GM19035 (cell line): ENCODE measurements around the gene KSR2.
"Not testable (repeated sequence)": the region's sequence is repeated elsewhere in the genome, so short reads cannot be mapped to it uniquely, and the experiment has no call there.

Experiments used
- ATAC-seq: cut with Tn5 transposase; IDR thresholded peaks from one replicate; pipeline ENCODE4 v1.9.1; 2021; ENCODE audit not compliant: unreplicated experiment

Gene KSR2

DNA sequence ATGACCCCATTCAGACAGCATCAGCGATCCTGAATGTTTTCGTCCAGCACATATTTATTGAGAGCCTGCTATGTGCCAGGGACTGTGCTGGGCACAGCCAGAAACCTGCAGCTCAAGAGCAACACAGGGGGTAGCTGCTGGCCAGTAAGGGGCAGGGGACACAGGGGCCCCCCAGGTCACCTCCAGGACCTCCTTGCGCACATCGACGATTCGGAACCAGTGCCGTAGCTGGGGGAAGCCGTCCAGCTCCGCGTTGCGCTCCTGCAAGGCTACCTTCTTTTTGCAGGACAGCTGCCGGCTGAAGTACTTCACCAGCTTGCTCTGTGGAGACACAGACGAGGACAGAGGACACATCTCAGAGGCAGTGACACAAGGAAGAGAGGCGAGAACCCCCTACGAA lies 108.7 kb downstream of the KSR2 start:
- ATAC-seq: no peak

DNA sequence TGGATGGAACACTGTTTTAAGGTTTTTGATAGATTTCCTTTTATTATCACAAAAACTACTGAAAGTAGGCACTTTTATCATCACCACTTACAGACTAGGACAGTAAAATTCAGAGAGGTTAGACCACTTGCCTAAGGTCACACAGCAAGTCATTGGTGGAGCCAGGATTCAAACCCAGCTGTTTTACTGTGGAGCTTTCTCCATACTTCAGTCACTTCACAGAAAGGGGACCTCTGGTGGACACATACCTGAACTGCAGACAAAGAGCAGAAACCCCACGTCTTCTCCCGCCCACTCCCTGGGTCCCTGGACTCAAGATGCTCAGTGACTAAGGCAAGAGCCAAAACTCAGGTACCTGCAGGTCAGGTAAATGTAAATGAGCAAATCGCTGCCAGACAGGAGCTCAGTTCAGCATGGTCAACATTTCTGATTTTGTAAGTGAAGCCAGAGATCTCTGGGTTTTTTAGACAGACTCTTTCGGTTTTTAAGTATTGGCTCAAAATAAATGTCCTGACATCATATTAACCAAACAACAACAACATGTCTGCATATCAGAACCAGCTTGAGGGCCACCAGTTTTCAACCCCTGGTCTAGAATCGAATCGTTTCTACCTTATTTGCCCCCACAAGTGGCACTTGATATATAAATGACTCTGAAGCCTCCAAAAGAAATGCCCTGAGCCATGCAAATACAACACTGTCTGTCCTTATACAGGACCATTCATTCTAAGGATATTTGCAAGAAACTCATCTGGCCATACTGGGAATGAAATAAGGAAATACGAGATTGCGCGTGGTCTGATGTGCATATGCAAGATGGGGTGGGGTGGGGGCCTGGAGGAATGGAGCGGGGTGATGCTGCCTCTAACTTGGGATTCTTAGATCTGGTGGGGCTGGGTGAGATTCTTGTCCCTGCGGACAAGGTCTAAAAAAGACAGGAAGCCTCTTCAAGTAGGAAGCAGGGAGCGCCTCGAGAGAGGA lies 110.9 kb downstream of the KSR2 start:
- ATAC-seq: no peak

DNA sequence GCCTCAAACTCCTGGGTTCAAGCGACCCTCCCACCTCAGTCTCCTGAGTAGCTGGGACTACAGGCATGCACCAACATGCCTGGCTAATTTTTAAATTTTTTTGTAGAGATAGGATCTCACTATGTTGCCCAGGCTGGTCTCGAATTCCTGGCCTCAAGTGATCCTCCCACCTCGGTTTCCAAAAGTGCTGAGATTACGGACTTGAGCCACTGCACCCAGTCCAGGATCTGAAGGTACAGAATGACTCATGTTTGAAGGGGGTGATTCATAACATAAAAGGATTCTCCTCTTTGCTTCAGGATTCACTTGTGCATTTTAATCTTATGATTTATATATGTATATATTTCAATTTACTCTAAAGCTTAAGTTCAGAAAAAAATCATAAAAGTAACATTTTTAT lies 111.7 kb downstream of the KSR2 start:
- ATAC-seq: not testable (repeated sequence)

DNA sequence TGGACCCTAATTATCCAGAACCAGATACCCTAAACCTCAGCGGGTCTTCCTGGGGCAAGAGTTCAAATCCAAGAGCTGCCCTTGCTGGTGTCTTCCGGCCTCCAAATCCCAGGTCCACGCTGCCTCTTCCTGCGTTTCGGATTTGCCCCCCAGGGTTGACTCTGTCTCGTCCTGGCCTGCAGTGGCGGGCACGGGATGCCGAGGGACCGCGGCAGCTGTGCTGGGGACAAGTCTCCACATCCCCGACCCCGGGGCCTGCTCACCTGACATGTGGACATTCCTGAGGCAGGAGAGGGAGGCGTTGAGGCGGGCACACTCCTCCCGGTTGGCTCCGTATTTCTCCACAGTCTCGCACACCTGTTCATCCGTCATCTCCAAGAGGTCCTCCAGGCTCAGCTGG lies 113.6 kb downstream of the KSR2 start:
- ATAC-seq: no peak

DNA sequence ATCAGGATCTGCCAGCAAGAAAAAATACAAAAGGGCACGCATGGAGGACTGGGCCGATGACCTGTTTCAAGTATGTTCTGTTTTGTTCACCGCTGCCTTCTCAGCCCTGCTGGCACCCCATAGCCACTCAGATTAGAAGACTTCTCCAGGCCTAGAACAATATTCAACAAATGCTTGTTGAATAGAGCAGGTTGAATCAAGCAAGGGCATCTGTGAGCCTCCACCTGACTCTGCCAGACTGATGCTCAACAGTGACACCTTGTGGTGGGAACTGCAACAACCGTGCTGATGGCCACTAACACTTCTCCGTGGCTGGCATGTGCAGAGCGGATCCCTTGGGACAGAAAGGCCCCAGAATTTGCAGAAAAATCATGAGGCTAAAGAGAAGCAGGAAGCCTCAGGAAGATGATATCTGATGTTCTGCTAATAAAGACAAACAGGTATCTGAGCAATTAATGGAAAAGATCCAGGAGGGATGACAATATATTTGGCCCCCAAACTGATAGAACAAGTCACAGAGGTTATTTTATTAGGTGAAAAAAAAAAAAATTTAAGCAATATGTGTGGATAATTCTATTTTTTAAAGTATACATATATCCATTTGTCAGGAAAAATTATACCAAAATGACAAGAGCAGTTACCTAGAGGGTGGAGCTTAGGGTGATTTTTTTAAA lies 114.3 kb downstream of the KSR2 start:
- no peak for ATAC-seq

DNA sequence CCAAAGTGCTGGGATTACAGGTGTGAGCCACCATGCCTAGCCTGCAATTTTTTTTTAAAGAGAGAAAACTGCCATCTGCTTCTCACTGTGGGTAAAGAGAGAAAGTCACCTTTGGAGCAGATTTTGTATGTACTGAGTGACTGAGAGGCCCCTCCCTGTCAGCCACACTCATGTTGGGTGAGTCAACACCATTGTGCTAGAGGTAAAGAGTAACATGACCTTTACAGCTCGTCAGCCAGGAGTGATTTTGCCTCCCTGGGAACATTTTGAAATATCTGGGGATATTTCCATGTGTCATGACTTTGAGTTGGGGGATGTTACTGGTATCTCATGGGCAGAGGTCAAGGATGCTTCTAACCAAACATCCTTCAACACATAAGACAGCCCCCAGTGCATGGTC lies 115.2 kb downstream of the KSR2 start:
- no peak for ATAC-seq

DNA sequence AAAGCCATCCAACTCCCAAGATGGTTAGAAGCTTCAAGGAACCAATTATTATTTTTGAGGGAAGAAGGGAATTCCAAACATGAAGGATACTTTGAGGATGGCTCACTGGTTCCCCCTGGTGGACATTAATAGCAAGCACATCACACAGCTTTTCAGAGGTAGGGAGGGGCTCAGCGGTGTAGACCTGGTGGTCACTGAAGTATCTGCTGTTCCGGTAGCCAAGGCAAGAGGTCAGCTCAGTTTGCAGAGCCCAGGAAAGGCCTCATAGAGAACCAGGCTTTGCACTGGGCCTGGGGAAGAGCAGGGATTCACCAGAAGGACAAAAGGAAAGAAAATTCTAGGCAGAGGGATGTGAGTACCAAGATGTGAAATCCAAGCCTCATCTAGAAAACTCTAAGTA lies 118.7 kb downstream of the KSR2 start:
- no peak for ATAC-seq

DNA sequence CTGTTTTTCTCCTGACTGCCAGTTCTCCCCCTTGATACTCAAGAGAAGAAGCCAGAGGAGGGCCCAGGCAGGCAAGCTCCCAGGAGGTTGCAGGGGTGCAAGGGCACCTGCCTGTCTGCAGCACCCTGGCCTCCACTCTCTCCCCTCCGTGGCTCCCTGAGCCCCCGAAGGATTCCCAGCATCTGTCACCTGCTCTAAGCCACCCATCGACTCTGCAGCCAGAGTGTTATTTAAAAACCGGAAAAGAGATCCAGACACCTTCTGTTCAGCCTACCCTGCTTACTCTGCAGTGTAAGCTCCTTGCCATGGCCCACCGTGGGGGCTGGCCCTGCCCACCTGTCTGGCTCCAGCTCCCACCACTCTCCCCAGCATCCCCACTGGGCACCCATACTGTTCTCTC lies 121.4 kb downstream of the KSR2 start:
- ATAC-seq: no peak

DNA sequence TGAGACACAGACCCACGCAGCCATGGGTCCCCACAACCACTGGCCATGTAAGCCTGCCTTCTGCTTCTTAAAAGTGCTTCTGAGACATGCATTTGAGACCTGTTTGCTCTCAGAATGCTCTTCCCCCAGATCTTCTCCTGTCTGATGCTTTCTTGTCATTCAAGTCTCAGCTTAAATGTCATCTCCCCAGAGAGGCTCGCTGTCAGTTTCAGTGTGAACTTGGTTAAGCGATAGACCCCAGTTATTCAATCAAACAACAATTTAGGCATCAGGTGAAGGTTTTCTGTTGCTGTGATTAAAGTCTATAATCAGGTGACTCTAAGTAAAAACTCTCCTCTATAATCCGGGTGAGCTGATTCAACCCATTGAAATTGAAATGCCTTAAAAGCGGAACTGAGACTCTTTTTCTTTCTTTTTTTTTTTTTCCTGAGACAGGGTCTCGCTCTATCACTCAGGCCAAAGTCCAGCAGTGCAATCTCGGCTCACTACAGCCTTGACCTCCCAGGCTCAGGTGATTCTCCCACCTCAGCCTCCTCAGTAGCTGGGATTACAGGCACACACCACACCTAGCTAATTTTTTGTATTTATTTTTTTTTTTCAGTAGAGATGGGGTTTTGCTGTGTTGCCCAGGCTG lies 123.4 kb downstream of the KSR2 start:
- ATAC-seq: no peak

DNA sequence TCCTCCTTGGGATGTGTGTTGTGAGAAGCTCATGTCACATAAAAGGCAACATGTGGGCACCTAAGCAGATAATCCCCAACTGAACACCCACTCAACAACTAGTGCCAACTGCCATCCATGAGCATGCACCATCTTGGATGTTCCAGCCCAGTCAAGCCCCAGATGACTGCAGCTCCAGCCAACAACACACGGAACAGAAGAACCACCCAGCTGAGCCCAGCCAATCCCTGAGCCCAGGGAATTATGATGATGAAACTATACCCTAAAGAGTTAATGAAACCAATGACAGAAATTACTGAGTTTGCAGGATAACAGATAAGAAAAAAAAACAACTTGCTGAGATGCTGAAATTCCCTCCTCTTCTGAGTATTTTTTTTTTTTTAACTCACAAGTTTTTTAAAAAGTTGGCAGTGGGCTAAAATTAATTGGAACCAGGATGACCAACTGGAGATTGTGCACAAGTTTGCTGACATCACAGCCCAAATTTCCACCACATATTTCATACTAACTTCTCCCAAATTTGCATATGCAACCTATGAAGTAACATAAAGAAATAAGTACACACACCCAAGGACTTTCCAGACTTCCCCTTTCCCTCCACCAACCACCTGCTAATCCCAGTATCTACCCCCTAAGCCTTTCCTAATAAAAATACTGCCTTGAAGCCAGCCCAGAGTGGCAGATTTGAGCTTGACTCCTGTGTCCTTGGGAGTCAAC lies 124.5 kb downstream of the KSR2 start:
- no peak for ATAC-seq

DNA sequence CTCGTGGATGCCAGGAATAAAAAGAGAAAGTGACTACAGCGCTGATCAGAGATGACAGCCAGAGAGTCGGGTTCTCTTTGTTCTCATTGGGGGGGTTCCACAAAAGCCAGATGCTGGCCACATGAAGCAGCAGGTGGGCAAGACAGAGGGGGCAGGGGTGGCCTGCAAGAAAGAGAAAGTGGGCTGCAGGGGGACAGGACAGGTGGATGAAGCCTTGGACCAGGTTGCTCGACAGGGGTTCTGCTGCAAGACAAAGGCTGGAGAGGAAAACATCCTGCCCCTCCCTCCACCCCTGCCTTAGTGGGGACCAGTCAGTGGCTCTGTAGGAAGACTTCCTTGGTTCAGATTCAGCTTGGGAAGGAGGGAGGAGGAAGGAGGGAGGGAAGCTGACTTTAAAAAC lies 126.2 kb downstream of the KSR2 start:
- no peak for ATAC-seq

DNA sequence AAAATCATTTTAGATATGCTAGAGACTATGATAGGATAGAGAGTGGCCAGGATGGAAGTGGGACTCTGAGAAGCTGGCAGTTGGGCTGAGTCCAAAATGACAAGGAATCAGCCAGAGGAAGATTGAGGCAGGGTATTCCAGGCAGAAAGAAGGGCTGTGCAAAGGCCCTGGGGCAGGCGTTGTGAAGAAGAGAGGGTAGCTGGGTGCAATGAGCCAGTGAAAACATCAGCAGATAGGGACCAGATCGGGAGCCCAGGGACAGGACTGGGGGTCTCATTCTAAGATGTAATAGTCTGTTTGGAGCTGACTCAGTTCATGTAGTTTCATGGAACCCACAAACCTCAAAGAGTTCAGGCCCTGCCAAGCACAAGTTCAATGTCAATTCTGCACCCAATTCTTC lies 126.6 kb downstream of the KSR2 start:
- no peak for ATAC-seq

DNA sequence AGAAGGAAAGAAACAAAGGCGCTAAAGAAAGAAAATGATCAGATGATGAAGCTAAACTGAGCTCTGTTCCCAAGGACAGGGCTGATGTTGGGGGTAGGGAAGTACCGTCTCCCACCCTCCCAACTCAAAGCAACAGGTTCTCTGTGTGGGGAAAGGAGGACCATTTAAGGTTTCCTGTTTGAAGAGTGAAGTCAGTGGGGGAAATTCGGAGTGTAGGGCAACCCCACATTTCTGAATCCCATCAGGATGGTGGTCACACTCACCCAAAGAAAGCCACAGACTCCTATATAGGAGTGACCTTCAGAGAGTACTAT lies 131.1 kb downstream of the KSR2 start:
- ATAC-seq: no peak

DNA sequence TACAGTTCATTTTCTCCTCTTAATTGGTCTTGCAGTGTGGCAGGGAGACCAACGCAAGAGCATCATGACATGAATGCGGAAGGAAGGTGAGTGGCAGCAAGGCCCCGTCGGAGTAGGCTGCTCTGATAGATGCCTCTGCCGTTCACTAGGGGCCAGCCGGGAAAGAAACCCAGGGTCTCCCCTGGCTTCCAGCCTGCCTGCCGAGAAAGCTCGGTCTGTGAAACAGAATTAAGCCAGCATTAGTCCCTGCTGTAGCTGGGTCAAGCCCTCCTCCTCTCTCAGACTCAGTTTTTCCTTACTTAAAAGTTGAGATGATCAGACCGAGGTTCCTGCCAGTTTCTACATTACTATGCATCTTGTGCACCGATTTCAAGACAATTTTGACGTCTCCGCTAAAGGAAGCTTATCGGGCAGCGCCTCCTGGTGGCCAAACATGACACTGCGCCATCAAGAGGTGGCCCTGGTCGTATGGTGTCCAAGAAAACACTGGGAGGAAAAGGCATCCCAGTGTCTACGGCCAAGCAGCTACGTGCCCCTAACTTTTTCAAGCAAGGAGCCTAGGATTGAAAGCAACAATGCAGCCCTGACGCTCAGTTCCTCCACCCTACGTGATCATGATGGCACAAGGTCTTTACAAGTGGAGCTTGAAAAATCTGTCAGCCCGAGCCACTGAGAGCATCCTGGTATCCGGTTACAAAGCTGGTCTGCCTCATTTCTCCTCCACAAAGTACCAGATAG lies 131.6 kb downstream of the KSR2 start:
- peak; percentile 58 for ATAC-seq

DNA sequence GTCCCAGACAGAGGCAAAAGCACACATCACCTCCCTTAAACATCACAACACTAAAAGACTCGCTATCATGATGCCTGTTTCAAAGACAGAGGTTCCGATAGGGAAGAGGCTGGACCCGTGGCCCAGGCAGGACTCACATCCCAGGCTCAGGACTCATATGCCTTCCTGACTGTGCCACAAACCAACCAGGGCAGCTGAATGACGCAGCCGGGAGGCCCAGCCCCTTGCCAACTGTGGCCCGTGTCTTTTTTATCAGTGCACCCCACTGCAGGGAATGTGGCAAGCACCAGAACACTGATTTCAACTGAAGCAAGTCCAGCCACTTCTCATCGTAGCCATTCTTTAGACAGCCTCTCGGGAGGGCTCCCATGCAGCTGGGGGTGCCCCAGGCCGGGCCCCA lies 132.3 kb downstream of the KSR2 start:
- no peak for ATAC-seq

DNA sequence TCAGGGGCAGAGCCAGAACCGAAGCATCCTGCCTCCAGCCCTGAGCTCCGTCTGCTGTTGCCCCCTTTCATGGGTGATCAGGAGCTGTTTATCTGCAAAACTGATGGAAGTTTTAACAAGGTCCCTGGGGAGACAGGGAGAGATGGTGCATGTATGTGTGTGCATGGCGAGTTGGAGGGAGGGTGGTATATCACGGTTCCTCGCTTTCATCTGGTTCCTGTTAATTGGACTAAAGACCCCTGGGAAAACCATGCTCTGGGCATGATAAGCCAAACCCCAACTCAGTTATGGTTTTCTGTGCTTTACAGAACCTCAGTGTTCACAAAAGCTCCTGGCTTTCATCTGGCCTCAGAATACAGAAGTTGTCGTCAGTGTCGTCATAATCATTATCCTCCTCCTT lies 133.6 kb downstream of the KSR2 start:
- no peak for ATAC-seq

DNA sequence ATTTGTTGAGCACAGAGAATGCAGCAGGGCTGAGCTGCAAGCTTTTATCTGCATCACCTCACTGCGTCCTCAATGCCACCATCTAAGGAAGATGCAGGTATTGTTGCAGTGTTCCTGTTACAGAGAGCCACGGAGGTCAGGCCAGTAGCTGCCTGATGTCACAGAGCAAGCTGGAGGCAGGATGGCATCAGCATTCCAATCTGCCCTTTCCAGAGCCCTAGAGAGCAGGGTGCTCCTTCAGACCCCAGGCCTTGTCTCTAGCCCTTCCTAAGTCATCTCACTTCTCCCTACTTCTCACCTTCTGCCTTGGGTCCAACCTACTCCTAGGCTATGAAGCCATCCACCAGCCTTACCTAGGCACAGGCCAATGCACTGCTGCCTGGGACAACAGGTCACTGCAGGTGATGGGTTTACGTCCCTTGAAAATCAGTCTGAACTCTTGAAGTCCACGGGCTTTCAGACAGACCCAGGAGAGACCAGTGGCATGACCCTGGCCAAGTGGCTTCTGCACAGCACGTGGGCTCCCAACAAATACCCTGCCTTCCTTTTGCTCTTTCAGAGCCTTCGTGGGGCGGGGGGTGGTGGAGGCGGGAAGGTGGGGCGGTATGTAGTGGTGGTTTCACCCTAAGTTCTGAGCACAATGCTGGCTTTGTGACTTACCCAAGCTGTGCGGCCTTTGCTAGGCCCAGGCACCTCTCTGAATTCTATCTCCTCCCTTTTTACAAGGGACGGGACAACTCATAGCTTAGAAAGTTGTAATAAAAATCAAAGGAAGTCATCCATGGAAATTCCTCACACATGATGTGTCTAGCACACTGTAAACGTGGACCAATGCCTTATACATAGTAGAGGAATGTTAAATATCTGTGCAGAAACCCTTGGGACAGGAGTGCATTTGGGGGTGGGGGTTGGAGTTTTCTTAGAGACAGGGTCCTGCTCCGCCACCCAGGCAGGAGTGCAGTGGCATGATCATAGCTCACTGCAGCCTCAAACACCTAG lies 136.0 kb downstream of the KSR2 start:
- no peak for ATAC-seq

DNA sequence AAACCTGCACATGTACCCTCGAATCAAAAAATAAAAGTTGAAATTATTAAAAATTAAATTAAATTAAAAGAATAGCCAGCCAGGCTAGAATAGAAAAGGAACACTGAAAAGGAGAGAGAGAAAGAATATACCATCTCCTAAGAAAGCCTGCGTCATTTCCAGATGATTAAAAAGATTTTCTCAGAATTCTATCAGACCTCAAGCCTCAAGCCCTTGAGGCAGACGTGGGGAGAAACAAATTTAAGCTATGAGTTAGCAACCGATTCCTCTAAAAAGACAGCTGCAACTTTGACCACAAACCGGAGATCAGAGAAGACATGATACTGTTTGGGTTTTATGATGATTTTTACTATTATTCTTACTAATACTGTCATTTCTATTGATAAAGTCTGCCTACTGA lies 138.3 kb downstream of the KSR2 start:
- no peak for ATAC-seq

DNA sequence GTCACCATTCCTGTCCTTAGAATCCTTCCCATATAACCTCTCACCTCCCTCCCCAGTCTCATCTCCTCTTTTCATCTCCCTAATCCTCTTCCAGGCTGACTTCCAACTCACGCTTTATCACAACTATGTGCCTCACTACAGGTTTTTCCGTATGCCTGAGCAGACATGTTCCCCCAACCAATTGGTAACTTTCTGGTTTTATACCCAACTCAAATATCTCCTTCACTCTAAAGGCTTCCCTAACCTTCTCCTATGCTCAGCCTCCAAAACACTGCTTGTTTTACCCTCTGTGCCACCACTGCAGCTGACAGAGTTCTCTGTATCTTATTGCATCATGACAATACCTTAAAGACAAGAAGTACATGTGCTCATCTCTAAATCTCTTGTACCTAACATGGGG lies 139.7 kb downstream of the KSR2 start:
- no peak for ATAC-seq

DNA sequence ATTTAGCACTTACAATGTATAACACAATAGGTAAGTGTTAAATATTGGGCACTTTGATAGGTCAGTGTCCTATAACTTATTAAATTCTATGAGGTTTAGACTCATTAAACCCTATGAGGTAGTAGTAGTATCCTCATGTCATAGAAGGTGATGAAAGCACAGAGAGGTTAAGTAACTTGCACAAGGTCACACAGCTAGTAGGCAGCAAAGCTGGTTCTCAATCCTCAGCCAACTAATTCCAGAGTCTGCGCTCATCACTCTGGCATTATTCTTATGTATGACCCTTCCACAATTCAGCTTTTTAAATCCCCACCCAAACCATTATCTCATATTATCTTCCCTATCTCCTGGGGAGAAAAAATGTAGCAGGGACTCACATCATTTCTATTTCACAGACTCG lies 141.1 kb downstream of the KSR2 start:
- ATAC-seq: no peak
